Psoas muscle (tissue), 8 donors: Measurements from ENCODE around the gene NKX6-2. TPM values are rescaled to one million over a fixed set of nuclear protein-coding genes. Genes with fewer than 3 reads are reported as not detected.

Experiments
- ATAC-seq, 4 donors: fragments of 200-7000 bp; cut with Tn5 transposase; one replicate each; pipeline ENCODE4 v1.9.1; 2020; ENCODE audit warnings: moderate library complexity in 3 of 4, mild to moderate bottlenecking in 2 of 4
- DNase-seq, 2 donors: peaks; one replicate each; pipeline ENCODE4 v3.0.0-alpha.2; 2020
- H3K27ac ChIP-seq: fragments of 200-600 bp; one replicate; pipeline ENCODE4 v1.8.0; 2022
- H3K27me3 ChIP-seq, 3 donors: fragments of 200-600 bp in 1 of 3; one replicate each; pipeline versions ENCODE4 v1.6.1 to v1.8.0; 2013 to 2022; ENCODE audit warnings: low read length in 2 of 3, mild to moderate bottlenecking in 2 of 3, moderate library complexity in 1 of 3; ENCODE audit not compliant: insufficient read depth in 3 of 3
- H3K36me3 ChIP-seq, 2 donors: fragments of 200-600 bp in 1 of 2; one replicate each; pipeline versions ENCODE4 v1.6.1 to v1.8.0; 2013 to 2022; ENCODE audit warnings: low read depth in 1 of 2, mild to moderate bottlenecking in 1 of 2, moderate library complexity in 1 of 2; ENCODE audit not compliant: insufficient read depth in 1 of 2
- H3K4me1 ChIP-seq: fragments of 200-600 bp; one replicate; pipeline ENCODE4 v1.8.0; 2022
- H3K4me3 ChIP-seq: fragments of 200-600 bp; one replicate; pipeline ENCODE4 v1.8.0; 2022; ENCODE audit warnings: mild to moderate bottlenecking
- H3K9me3 ChIP-seq: fragments of 200-600 bp; one replicate; pipeline ENCODE4 v1.8.0; 2022
- CTCF ChIP-seq: fragments of 200-600 bp; IDR thresholded peaks from one replicate; pipeline ENCODE4 v1.8.0; 2022; ENCODE audit warnings: antibody characterized with exemption
- WGBS, 3 donors: extraction: QIAGEN DNeasy Blood & Tissue Kit; methylation state at CpG; one replicate each; pipeline versions ENCODE4 v1.1.6 to v1.1.7; 2013; 5-methylcytosine and 5-hydroxymethylcytosine counted together
- intact Hi-C, 2 donors: fragments of 100-400 bp; cut with DNase I; formaldehyde crosslinking; loops; one replicate each; pipeline versions ENCODE4 v1.11.0 to v1.14.2; 2022
- polyA plus RNA-seq, 3 donors: library from polyadenylated mRNA; stranded (reverse); fragments of 200-250 nt; gene quantifications; one replicate each; pipeline ENCODE4 v1.2.3, GENCODE V29; 2013
- total RNA-seq, 4 donors: library from RNA; stranded (reverse); fragmentation: NEBNext Ultra II Directional in 2 of 4; extraction: Animal tissue kit (Norgen Biotek cat#: 25700) in 2 of 4; gene quantifications; one replicate each; pipeline versions ENCODE4 v1.2.1 to v1.2.4, GENCODE V29; 2021 to 2023
- donor health status: healthy with polysubstance abuse.
- donor health status: DM: no; HTN: no; CAD: no; lungs with moderate emphysema.
- donor health status: Bipolar disorder and iron deficiency.
- donor health status: healthy.
- donor health status: DM: yes; HTN: yes; CAD: no.
- donor health status: DM: no; HTN: no; CAD: no.
- donor health status: DM: no; HTN: no; CAD: no.
- donor health status: DM: yes; HTN: yes; CAD: no.

Gene NKX6-2
- total and polyA plus RNA-seq, 7 donors = not detected

GRCh38 chr10:132786884-132787494, 1.0 kb upstream of the NKX6-2 start:
- intact Hi-C loops = loop anchor here in 1 of 2 donors (10.0 kb wide), 1 partner anchor 132 kb away; no protein-coding TSS in a partner anchor
- Histone ChIP-seq H3K36me3 (peaks cover 0 to 17% of the 10 kb centered on the region in 2 donors), H3K27me3 (peaks cover 0 to 93% (median 37%) of the 10 kb centered on the region in 3 donors), H3K9me3 (no peaks in the 10 kb centered on the region), H3K4me3 (peak overlapping the region; percentile 34), H3K4me1 (peaks cover 9% of the 10 kb centered on the region), H3K27ac (no peak overlapping the region)
- no peak for ATAC-seq
- no peak for TF ChIP-seq CTCF
- WGBS, 3 donors = 1 to 2% (median 1%) methylated on average over 47 to 80 of the region's 80 CpGs
- no peak for DNase-seq

DNA sequence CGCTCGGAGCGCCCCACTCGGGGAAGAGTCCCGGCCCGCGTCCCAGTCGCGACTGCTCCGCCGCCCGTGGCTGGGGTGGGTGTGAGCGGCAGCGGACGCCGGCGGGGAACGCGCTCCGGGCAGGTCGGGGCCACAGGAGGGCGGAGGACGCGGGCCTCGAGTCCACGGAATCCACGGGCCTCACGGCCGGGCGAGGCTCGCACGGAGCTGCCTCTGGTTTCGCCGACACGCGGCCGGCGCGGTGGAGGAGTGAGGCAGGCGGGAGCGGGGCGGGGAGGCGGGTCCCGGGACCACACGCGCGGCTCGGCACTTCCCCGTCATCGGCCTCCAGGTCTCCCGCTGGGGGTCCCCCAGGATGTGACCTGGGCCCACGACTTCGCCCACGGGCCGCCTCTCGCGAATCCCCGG, 533 bp upstream of the NKX6-2 start:
- Histone ChIP-seq H3K27ac (no peak overlapping the region), H3K4me3 (peak overlapping the region; percentile 34), H3K27me3 (peaks cover 0 to 93% (median 37%) of the 10 kb centered on the region in 3 donors), H3K9me3 (no peaks in the 10 kb centered on the region), H3K36me3 (peaks cover 0 to 20% of the 10 kb centered on the region in 2 donors), H3K4me1 (peaks cover 9% of the 10 kb centered on the region)
- DNase-seq (no peak), ATAC-seq (no peak)
- WGBS, 3 donors = 3 to 4% (median 4%) methylated on average over 34 to 58 of the region's 58 CpGs
- intact Hi-C loops = loop anchor here in 1 of 2 donors (10.0 kb wide), 1 partner anchor 132 kb away; no protein-coding TSS in a partner anchor
- no peak for TF ChIP-seq CTCF

GRCh38 chr10:132784866-132785722, 853 bp downstream of the NKX6-2 start:
- no peak for TF ChIP-seq CTCF
- peaks cover 0 to 85% (median 37%) of the 10 kb centered on the region in 3 donors for H3K27me3 ChIP-seq
- WGBS, 3 donors = 3 to 5% (median 3%) methylated on average over 68 to 110 of the region's 111 CpGs

DNA sequence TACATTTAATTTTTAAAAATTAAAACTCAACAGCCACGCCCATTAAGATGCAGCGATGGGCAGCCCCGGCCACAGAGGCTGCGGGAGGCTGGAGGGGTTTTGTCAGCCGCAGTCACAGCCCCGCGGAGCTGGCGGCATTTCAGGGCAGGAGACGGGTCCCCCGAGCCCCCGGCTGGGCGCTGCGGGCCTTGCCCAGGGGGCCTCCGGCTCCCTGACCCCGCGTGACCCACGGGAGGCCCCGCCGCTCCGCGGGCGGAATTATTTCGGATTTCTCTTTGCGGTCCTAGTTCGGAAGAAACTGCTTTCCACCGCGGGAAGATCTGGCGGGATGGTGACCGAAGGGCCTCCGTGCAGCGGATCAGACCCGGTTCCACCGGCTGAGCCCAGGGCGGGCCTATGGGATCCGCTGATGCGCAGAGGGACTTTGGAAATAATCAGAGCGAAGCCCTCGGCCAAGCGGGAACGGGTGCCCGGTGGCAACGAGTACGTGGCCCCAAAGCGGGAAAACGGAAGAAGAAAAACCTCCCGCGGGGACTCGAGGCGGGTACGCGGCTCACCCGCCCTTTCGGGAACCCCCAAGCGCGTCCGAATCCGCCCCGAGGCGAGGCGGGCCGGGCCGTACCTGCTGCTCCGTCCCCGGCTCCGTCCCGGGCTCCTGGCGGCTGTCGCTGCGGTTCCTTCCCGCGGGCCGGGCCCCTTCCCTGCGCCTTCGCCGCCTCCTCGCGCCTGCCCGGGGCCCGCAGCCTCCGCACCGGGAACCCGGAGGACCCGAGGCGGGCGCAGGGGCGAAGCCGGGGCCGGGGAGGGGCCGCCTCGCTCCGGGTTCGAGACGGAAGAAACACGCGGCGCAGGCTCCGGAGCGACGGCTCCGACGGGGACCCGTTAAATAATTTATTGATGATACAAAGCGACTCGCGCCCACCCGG, 1.7 kb downstream of the NKX6-2 start:
- peaks cover 0 to 37% of the 10 kb centered on the region in 2 donors for H3K36me3 ChIP-seq
- no peak overlapping the region for H3K4me3 ChIP-seq
- H3K4me1 ChIP-seq = peaks cover 9% of the 10 kb centered on the region
- intact Hi-C loops = loop anchor here in 1 of 2 donors (10.0 kb wide), 1 partner anchor 129 kb away; no protein-coding TSS in a partner anchor
- ATAC-seq = peak in 1 of 4 donors; percentile 23
- H3K9me3 ChIP-seq = no peaks in the 10 kb centered on the region
- DNase-seq = no peak
- H3K27ac ChIP-seq = no peak overlapping the region
- TF ChIP-seq CTCF = no peak
- WGBS, 3 donors = 20 to 33% (median 22%) methylated on average over 80 to 106 of the region's 106 CpGs
- peaks cover 0 to 76% (median 37%) of the 10 kb centered on the region in 3 donors for H3K27me3 ChIP-seq

More at GRCh38 chr10:132784866-132785722, 853 bp downstream of the NKX6-2 start:
- intact Hi-C loops = loop anchor here in 1 of 2 donors (10.0 kb wide), 1 partner anchor 130 kb away; no protein-coding TSS in a partner anchor
- H3K36me3 ChIP-seq = peaks cover 0 to 30% of the 10 kb centered on the region in 2 donors
- H3K4me3 ChIP-seq = peak overlapping the region; percentile 36
- DNase-seq (no peak), ATAC-seq (no peak)
- no peaks in the 10 kb centered on the region for H3K9me3 ChIP-seq
- no peak overlapping the region for H3K27ac ChIP-seq
- H3K4me1 ChIP-seq = peaks cover 9% of the 10 kb centered on the region
